Measurements from ENCODE around the gene PADI6.

Gene PADI6

GRCh38 chr1:17358557-17358956, 13.4 kb upstream of the PADI6 start:
- DNase-seq = no peak

- DNase-seq = no peak
Observed at GRCh38 chr1:17359031-17359430, 13.0 kb upstream of the PADI6 start.

- no peak for DNase-seq
Observed at GRCh38 chr1:17359808-17360207, 12.2 kb upstream of the PADI6 start.

GRCh38 chr1:17360272-17360956, 11.6 kb upstream of the PADI6 start:
- no peak for DNase-seq

GRCh38 chr1:17361687-17362086, 10.3 kb upstream of the PADI6 start:
- no peak for DNase-seq

- DNase-seq = no peak
Observed at GRCh38 chr1:17363351-17363750, 8.6 kb upstream of the PADI6 start.

- DNase-seq = no peak
Observed at GRCh38 chr1:17363771-17364170, 8.2 kb upstream of the PADI6 start.

- DNase-seq = no peak
Observed at GRCh38 chr1:17365293-17365692, 6.7 kb upstream of the PADI6 start.

- DNase-seq = no peak
Observed at GRCh38 chr1:17369466-17369865, 2.5 kb upstream of the PADI6 start.

GRCh38 chr1:17370618-17371017, 1.4 kb upstream of the PADI6 start:
- no peak for DNase-seq

- DNase-seq = no peak
Observed at GRCh38 chr1:17372955-17373354, 959 bp downstream of the PADI6 start.

- DNase-seq = no peak
Observed at GRCh38 chr1:17375651-17376050, 3.7 kb downstream of the PADI6 start.

- DNase-seq = peak; percentile 82
Observed at GRCh38 chr1:17377325-17377953, 5.4 kb downstream of the PADI6 start.

- DNase-seq = no peak
Observed at GRCh38 chr1:17381161-17381560, 9.2 kb downstream of the PADI6 start.

- no peak for DNase-seq
Observed at GRCh38 chr1:17392199-17392740, 20.3 kb downstream of the PADI6 start.

GRCh38 chr1:17393230-17393629, 21.2 kb downstream of the PADI6 start:
- no peak for DNase-seq

GRCh38 chr1:17397910-17398695, 26.1 kb downstream of the PADI6 start:
- no peak for DNase-seq

GRCh38 chr1:17400725-17401341, 28.8 kb downstream of the PADI6 start:
- DNase-seq = no peak

- no peak for DNase-seq
Observed at GRCh38 chr1:17401841-17402240, 29.8 kb downstream of the PADI6 start.

- DNase-seq = no peak
Observed at GRCh38 chr1:17403081-17403480, 31.1 kb downstream of the PADI6 start.

GRCh38 chr1:17404034-17404684, 32.2 kb downstream of the PADI6 start:
- no peak for DNase-seq

- no peak for DNase-seq
Observed at GRCh38 chr1:17404820-17405219, 32.8 kb downstream of the PADI6 start.

Measured in NCI-H1105 treated with DMSO at 0.1 percent for 48 hours (cell line).